ENCODE measurements around the gene COL18A1. TPM values are rescaled to one million over a fixed set of nuclear protein-coding genes. Genes with fewer than 3 reads are reported as not detected.
"Not testable (repeated sequence)": the region's sequence is repeated elsewhere in the genome, so short reads cannot be mapped to it uniquely, and the experiment has no call there.

The COL18A1 gene
- total and polyA plus RNA-seq, 10 donors, result 35.0 to 208 (median 86.4) TPM

DNA sequence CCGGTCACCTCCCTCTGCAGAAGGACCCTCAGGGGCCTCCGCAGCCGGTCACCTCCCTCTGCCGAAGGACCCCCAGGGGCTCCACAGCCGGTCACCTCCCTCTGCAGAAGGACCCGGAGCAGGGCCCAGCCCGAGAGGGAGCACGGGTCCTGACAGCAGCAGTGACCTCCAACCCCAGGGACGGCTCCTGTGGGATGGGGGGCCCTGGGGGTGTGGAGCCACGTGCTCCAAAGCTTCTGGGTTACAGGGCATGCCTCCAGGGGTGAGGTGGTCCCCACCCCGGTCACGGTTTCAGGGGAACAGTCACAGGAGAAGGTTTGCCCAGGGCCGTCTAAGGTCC, 97.0 kb downstream of the COL18A1 start:
- no peak overlapping the region for H3K27ac ChIP-seq
- H3K9me3 ChIP-seq, result no peaks in the 10 kb centered on the region
- no peaks in the 10 kb centered on the region for H3K27me3 ChIP-seq (replicated peaks in 1 of 7)
- 84 to 90% (median 86%) methylated on average over 11 to 13 of the region's 13 CpGs for WGBS, 5 donors
- peaks cover 0 to 54% (median 6%) of the 10 kb centered on the region in 6 donors for H3K36me3 ChIP-seq
- H3K4me1 ChIP-seq, result peaks cover 0 to 8% (median 2%) of the 10 kb centered on the region in 6 donors
- TF ChIP-seq POLR2A (IDR thresholded peaks at IDR 0.05) (no peak), POLR2AphosphoS5 (IDR thresholded peaks at IDR 0.05) (no peak)
- TF ChIP-seq, protein P1, sequence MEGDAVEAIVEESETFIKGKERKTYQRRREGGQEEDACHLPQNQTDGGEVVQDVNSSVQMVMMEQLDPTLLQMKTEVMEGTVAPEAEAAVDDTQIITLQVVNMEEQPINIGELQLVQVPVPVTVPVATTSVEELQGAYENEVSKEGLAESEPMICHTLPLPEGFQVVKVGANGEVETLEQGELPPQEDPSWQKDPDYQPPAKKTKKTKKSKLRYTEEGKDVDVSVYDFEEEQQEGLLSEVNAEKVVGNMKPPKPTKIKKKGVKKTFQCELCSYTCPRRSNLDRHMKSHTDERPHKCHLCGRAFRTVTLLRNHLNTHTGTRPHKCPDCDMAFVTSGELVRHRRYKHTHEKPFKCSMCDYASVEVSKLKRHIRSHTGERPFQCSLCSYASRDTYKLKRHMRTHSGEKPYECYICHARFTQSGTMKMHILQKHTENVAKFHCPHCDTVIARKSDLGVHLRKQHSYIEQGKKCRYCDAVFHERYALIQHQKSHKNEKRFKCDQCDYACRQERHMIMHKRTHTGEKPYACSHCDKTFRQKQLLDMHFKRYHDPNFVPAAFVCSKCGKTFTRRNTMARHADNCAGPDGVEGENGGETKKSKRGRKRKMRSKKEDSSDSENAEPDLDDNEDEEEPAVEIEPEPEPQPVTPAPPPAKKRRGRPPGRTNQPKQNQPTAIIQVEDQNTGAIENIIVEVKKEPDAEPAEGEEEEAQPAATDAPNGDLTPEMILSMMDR (IDR thresholded peaks at IDR 0.05 in 8 of 11, conservative IDR thresholded peaks at IDR 0.05 in 3 of 11), result no peak
- intact Hi-C loops (cut with DNase I; ENCODE audit: low total_unique reads), result no loop called here
- peak; percentile 58 for DNase-seq
- no peak overlapping the region for H3K4me3 ChIP-seq

DNA sequence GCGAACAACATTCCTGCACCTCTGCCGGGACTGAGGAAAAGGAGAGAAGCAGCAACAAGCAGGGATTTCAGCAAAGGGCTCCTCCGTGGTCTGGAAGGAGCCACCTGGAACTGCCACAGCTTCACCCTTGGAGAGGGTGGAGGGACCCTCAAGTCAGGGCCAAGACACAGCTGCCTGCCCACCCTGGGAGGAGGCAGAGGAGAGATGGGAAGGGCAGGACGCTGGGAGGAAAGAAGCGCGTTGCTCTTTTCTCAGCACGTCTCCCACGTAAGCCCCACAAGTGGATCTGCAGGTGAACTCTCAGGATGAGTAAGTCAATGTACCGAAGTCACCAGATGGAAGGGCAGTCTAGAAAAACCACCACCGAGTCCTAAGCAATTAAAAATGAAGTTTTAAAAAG, 97.6 kb downstream of the COL18A1 start:
- no peak for TF ChIP-seq POLR2A (IDR thresholded peaks at IDR 0.05)
- TF ChIP-seq POLR2AphosphoS5 (IDR thresholded peaks at IDR 0.05), result no peak
- TF ChIP-seq, protein P1 (IDR thresholded peaks at IDR 0.05 in 8 of 11, conservative IDR thresholded peaks at IDR 0.05 in 3 of 11), result no peak
- no peak overlapping the region for H3K27ac ChIP-seq
- H3K36me3 ChIP-seq, result peaks cover 0 to 47% (median 3%) of the 10 kb centered on the region in 6 donors
- H3K4me3 ChIP-seq, result no peak overlapping the region
- H3K9me3 ChIP-seq, result no peaks in the 10 kb centered on the region
- peaks cover 0 to 1% (median 0%) of the 10 kb centered on the region in 6 donors for H3K4me1 ChIP-seq
- no peaks in the 10 kb centered on the region for H3K27me3 ChIP-seq (replicated peaks in 1 of 7)
- intact Hi-C loops (cut with DNase I; ENCODE audit: low total_unique reads), result no loop called here
- WGBS, 5 donors, result 74 to 86% (median 84%) methylated on average over 10 of the region's 10 CpGs
- peak; percentile 46 for DNase-seq

GRCh38 chr21:45503226-45503625, 98.3 kb downstream of the COL18A1 start:
- H3K4me3 ChIP-seq; H3K27me3 ChIP-seq (replicated peaks in 1 of 7); H3K9me3 ChIP-seq; H3K27ac ChIP-seq; DNase-seq; intact Hi-C loops (cut with DNase I; ENCODE audit: low total_unique reads); H3K4me1 ChIP-seq: not testable (repeated sequence)
- H3K36me3 ChIP-seq, result peaks cover 0 to 41% (median 0%) of the 10 kb centered on the region in 6 donors
- 79 to 87% (median 82%) methylated on average over 3 to 4 of the region's 4 CpGs for WGBS, 5 donors

DNA sequence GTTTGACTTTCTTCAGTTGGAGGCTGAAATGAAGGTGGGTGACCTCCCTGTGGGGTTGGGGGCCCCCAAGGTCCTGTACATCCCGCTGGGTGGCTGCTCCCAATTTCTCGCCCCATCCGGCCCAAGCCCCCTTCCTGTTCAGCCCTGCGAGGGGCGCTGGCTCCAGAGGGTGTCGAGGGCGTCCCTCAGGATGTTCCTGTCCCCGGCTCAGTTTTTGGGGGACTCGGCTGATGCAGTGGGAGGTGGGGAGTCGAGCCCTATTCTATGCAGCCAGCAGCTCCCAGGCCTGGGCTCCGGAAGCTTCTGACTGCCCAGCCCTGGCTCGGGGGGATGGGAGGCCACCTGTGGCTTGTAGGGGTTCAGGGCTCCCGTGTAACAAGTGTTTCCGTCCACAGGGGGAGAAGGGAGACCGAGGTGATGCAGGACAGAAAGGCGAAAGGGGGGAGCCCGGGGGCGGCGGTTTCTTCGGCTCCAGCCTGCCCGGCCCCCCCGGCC, 99.1 kb downstream of the COL18A1 start:
- no peaks in the 10 kb centered on the region for H3K27me3 ChIP-seq (replicated peaks in 1 of 7)
- 78 to 91% (median 90%) methylated on average over 7 to 22 of the region's 22 CpGs for WGBS, 5 donors
- H3K27ac ChIP-seq, result no peak overlapping the region
- H3K9me3 ChIP-seq, result no peaks in the 10 kb centered on the region
- peak; percentile 70 for DNase-seq
- H3K36me3 ChIP-seq, result peaks cover 0 to 35% (median 0%) of the 10 kb centered on the region in 6 donors
- no peaks in the 10 kb centered on the region for H3K4me1 ChIP-seq
- no peak overlapping the region for H3K4me3 ChIP-seq
- TF ChIP-seq, protein P1 (IDR thresholded peaks at IDR 0.05 in 8 of 11, conservative IDR thresholded peaks at IDR 0.05 in 3 of 11), result no peak
- no peak for TF ChIP-seq POLR2AphosphoS5 (IDR thresholded peaks at IDR 0.05)
- TF ChIP-seq POLR2A (IDR thresholded peaks at IDR 0.05), result no peak
- intact Hi-C loops (cut with DNase I; ENCODE audit: low total_unique reads), result no loop called here

Data from spleen (tissue), 11 donors.